ENCODE results near the gene KRTAP10-7. TPM values are rescaled to one million over a fixed set of nuclear protein-coding genes. Genes with fewer than 3 reads are reported as not detected.
"Not testable (repeated sequence)": the region's sequence is repeated elsewhere in the genome, so short reads cannot be mapped to it uniquely, and the experiment has no call there.

The KRTAP10-7 gene
- total RNA-seq, 3 donors from 2014 or later (not counting 1 experiment from before 2014, with no cell fraction given), result not detected

GRCh38 chr21:44603911-44604310 is 3.5 kb downstream of the KRTAP10-7 start:
- peaks cover 1% of the 10 kb centered on the region in 2 donors for H3K9me3 Mint-ChIP-seq
- H3K27ac ChIP-seq (ENCODE audit: low read length), result no peak overlapping the region
- DNase-seq (no peak), ATAC-seq (no peak)
- no peaks in the 10 kb centered on the region for H3K4me1 ChIP-seq (ENCODE audit: control insufficient read depth, insufficient read depth, low read length)
- H3K4me3 Mint-ChIP-seq, result no peak overlapping the region
- H3K27ac Mint-ChIP-seq, result no peak overlapping the region
- intact Hi-C loops (cut with micrococcal nuclease), result no loop called here
- H3K4me3 ChIP-seq (ENCODE audit: low read length), result no peak overlapping the region
- peaks cover 21 to 49% of the 10 kb centered on the region in 2 donors for H3K27me3 Mint-ChIP-seq (ENCODE audit: low read depth in 2 of 2)
- no peaks in the 10 kb centered on the region for H3K36me3 ChIP-seq (ENCODE audit: control insufficient read depth, insufficient read depth, low read length)
- TF ChIP-seq CTCF (IDR thresholded peaks at IDR 0.05), result no peak
- no peaks in the 10 kb centered on the region for H3K4me1 Mint-ChIP-seq
- no peaks in the 10 kb centered on the region for H3K9me3 ChIP-seq (ENCODE audit: control insufficient read depth, insufficient read depth, low read length)
- peaks cover 4% of the 10 kb centered on the region for H3K36me3 Mint-ChIP-seq
- 86% methylated on average over 8 of the region's 8 CpGs for WGBS (ENCODE audit: insufficient coverage)
- H3K27me3 ChIP-seq (ENCODE audit: control insufficient read depth, insufficient read depth, low read length), result no peaks in the 10 kb centered on the region

GRCh38 chr21:44606495-44606894 is 6.1 kb downstream of the KRTAP10-7 start:
- no peaks in the 10 kb centered on the region for H3K36me3 ChIP-seq (ENCODE audit: control insufficient read depth, insufficient read depth, low read length)
- no peak for DNase-seq
- Mint-ChIP-seq H3K27ac (no peak overlapping the region), H3K4me1 (no peaks in the 10 kb centered on the region), H3K4me3 (no peak overlapping the region), H3K27me3 (ENCODE audit: low read depth in 2 of 2) (peaks cover 25 to 58% of the 10 kb centered on the region in 2 donors), H3K9me3 (peaks cover 2 to 14% of the 10 kb centered on the region in 2 donors), H3K36me3 (peaks cover 15% of the 10 kb centered on the region)
- H3K27me3 ChIP-seq (ENCODE audit: control insufficient read depth, insufficient read depth, low read length), result no peaks in the 10 kb centered on the region
- no peak overlapping the region for H3K27ac ChIP-seq (ENCODE audit: low read length)
- ATAC-seq, result no peak
- H3K9me3 ChIP-seq (ENCODE audit: control insufficient read depth, insufficient read depth, low read length), result peaks cover 21% of the 10 kb centered on the region
- no peaks in the 10 kb centered on the region for H3K4me1 ChIP-seq (ENCODE audit: control insufficient read depth, insufficient read depth, low read length)
- H3K4me3 ChIP-seq (ENCODE audit: low read length), result no peak overlapping the region
- no peak for TF ChIP-seq CTCF (IDR thresholded peaks at IDR 0.05)
- 70% methylated on average over 3 of the region's 4 CpGs for WGBS (ENCODE audit: insufficient coverage)
- intact Hi-C loops (cut with micrococcal nuclease), result no loop called here

GRCh38 chr21:44609193-44609592 is 8.8 kb downstream of the KRTAP10-7 start:
- intact Hi-C loops (cut with micrococcal nuclease), result no loop called here

GRCh38 chr21:44610157-44610843 is 9.9 kb downstream of the KRTAP10-7 start:
- H3K36me3 ChIP-seq (ENCODE audit: control insufficient read depth, insufficient read depth, low read length); H3K27ac ChIP-seq (ENCODE audit: low read length); H3K4me1 ChIP-seq (ENCODE audit: control insufficient read depth, insufficient read depth, low read length); H3K4me3 ChIP-seq (ENCODE audit: low read length); H3K4me3 Mint-ChIP-seq; intact Hi-C loops (cut with micrococcal nuclease); DNase-seq; H3K27me3 ChIP-seq (ENCODE audit: control insufficient read depth, insufficient read depth, low read length); ATAC-seq; H3K27ac Mint-ChIP-seq: not testable (repeated sequence)
- Mint-ChIP-seq H3K4me1 (peaks cover 0 to 12% of the 10 kb centered on the region in 2 donors), H3K27me3 (ENCODE audit: low read depth in 2 of 2) (peaks cover 22 to 38% of the 10 kb centered on the region in 2 donors), H3K36me3 (peaks cover 15% of the 10 kb centered on the region), H3K9me3 (peaks cover 2 to 14% of the 10 kb centered on the region in 2 donors)
- WGBS (ENCODE audit: insufficient coverage), result 96% methylated on average over 7 of the region's 7 CpGs
- H3K9me3 ChIP-seq (ENCODE audit: control insufficient read depth, insufficient read depth, low read length), result peaks cover 27% of the 10 kb centered on the region

More at GRCh38 chr21:44609193-44609592, 8.8 kb downstream of the KRTAP10-7 start:
- Mint-ChIP-seq H3K36me3 (peaks cover 15% of the 10 kb centered on the region), H3K4me1 (peaks cover 0 to 12% of the 10 kb centered on the region in 2 donors), H3K9me3 (peaks cover 2 to 14% of the 10 kb centered on the region in 2 donors), H3K27me3 (ENCODE audit: low read depth in 2 of 2) (peaks cover 26 to 49% of the 10 kb centered on the region in 2 donors), H3K4me3 (no peak overlapping the region), H3K27ac (no peak overlapping the region)
- Histone ChIP-seq H3K4me3 (ENCODE audit: low read length) (no peak overlapping the region), H3K27me3 (ENCODE audit: control insufficient read depth, insufficient read depth, low read length) (no peaks in the 10 kb centered on the region), H3K36me3 (ENCODE audit: control insufficient read depth, insufficient read depth, low read length) (no peaks in the 10 kb centered on the region), H3K4me1 (ENCODE audit: control insufficient read depth, insufficient read depth, low read length) (peaks cover 9% of the 10 kb centered on the region), H3K27ac (ENCODE audit: low read length) (no peak overlapping the region), H3K9me3 (ENCODE audit: control insufficient read depth, insufficient read depth, low read length) (peaks cover 27% of the 10 kb centered on the region)
- ATAC-seq, result no peak
- DNase-seq, result no peak
- TF ChIP-seq CTCF (IDR thresholded peaks at IDR 0.05), result no peak

Data from natural killer cell (primary cell).